Body of pancreas (tissue), 4 donors: ENCODE data around the gene CCDC81. TPM values are rescaled to one million over a fixed set of nuclear protein-coding genes. Genes with fewer than 3 reads are reported as not detected.
A peak's percentile ranks its signal among the peaks of the same experiment; 100 is the strongest.

Experiments
- ATAC-seq: fragments of 150-250 bp; one replicate; pipeline ENCODE4 v1.9.1; 2016
- DNase-seq, 4 donors: peaks; one replicate each; pipeline ENCODE4 v3.0.0-alpha.2; 2019
- H3K27ac ChIP-seq, 4 donors: fragments of 200-600 bp; sonication (generic); 1 replicate in 3 of 4; 2 replicates in 1 of 4; pipeline versions ENCODE4 v1.5.1 to v1.6.1; 2016 to 2019; ENCODE audit warnings: mild to moderate bottlenecking in 1 of 4, mixed read lengths in 1 of 4, moderate library complexity in 1 of 4
- H3K27me3 ChIP-seq, 2 donors: fragments of 200-600 bp; sonication (generic); one replicate each; pipeline ENCODE4 v1.6.0; 2016; ENCODE audit warnings: mild to moderate bottlenecking in 1 of 2
- H3K36me3 ChIP-seq, 2 donors: fragments of 200-600 bp; sonication (generic); replicated peaks in 1 of 2; 2 replicates each; pipeline ENCODE4 v1.5.1; 2016; ENCODE audit warnings: low read depth in 2 of 2; ENCODE audit not compliant: insufficient read depth in 1 of 2
- H3K4me1 ChIP-seq: fragments of 200-600 bp; sonication (generic); one replicate; pipeline ENCODE4 v1.6.0; 2016
- H3K4me3 ChIP-seq, 2 donors: fragments of 200-600 bp; sonication (generic); 1 replicate in 1 of 2; 2 replicates in 1 of 2; pipeline ENCODE4 v1.5.1; 2016 to 2019
- H3K9me3 ChIP-seq, 3 donors: fragments of 200-600 bp; sonication (generic); 1 replicate in 2 of 3; 2 replicates in 1 of 3; pipeline ENCODE4 v1.5.1; 2016
- CTCF ChIP-seq, 7 experiments: fragments of 450-650 bp in 4 of 7; fragments of 200-600 bp in 3 of 7; sonication (generic) in 3 of 7; IDR thresholded peaks; one replicate each; pipeline ENCODE4 v1.5.1; 2016 to 2019; ENCODE audit warnings: antibody characterized with exemption in 7 of 7
- POLR2A ChIP-seq, 3 donors: fragments of 450-650 bp; IDR thresholded peaks; one replicate each; pipeline ENCODE4 v1.6.1; 2016; ENCODE audit warnings: antibody characterized with exemption in 3 of 3, mild to moderate bottlenecking in 2 of 3
- WGBS, 2 donors: methylation state at CpG; one replicate each; pipeline ENCODE4 v1.1.5; 2017; 5-methylcytosine and 5-hydroxymethylcytosine counted together
- intact Hi-C: fragments of 100-400 bp; cut with DNase I; formaldehyde crosslinking; loops from one replicate; pipeline ENCODE4 v1.15.1; 2023
- total RNA-seq, 2 donors: library from RNA; depleted of rRNA; stranded (reverse); fragments of >200 nt; gene quantifications; one replicate each; pipeline ENCODE4 v1.1.0, GENCODE V29; 2016

The CCDC81 gene
- total RNA-seq, 2 donors from 2014 or later = 0.52 TPM; not detected in 1

DNA sequence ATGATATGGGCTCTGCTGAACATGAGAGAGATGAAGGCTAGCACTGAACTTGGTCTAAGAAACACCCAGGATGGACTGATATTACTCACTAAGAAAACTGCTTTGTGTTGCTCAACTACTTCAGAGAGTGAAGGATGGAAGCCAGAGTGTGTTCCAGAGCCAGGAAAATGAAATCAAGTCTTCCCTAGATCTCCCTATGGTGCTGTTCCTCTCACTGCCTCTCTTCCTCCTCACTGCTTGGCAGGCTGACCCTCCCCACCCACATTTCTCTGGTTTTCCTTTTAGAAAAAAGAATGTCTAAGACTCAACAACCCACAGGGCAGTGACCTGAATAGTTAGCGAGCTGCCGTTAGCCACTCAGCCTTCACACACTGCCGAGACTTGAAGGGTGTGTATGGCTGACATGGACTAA is 65.6 kb downstream of the CCDC81 start:
- intact Hi-C loops = no loop called here
- Histone ChIP-seq H3K4me1 (no peaks in the 10 kb centered on the region), H3K27me3 (no peaks in the 10 kb centered on the region), H3K36me3 (peaks cover 0 to 2% of the 10 kb centered on the region in 2 donors), H3K27ac (no peak overlapping the region), H3K9me3 (no peaks in the 10 kb centered on the region), H3K4me3 (no peak overlapping the region)
- ATAC-seq (peak; percentile 56), DNase-seq (peak in 1 of 4 donors; percentile 51)
- TF ChIP-seq CTCF (IDR thresholded peaks at IDR 0.05) (no peak), POLR2A (IDR thresholded peaks at IDR 0.05) (no peak)
- 84 to 93% methylated on average over 3 of the region's 3 CpGs for WGBS, 2 donors

DNA sequence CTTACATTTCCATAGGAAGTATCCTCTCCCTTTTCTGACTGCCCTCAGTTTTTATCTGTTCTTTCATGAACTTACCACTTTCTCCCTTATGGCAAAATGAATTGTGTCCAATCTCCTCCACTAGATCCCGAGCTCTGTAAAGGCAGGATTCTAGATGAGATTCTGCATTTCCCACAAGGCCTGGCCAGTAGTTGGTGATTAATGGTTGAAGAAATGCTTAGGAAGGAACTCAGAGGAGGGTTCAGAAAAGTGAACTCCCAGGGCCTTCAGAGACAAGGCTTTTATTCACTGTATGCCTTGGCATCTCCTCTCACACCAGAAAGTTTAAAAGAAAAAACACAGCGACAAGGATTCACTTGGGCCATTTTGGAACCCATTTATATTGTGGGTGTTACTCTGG is 66.2 kb downstream of the CCDC81 start:
- ATAC-seq = no peak
- Histone ChIP-seq H3K36me3 (peaks cover 0 to 2% of the 10 kb centered on the region in 2 donors), H3K4me1 (no peaks in the 10 kb centered on the region), H3K4me3 (no peak overlapping the region), H3K9me3 (no peaks in the 10 kb centered on the region), H3K27ac (no peak overlapping the region), H3K27me3 (no peaks in the 10 kb centered on the region)
- no peak for DNase-seq
- no peak for TF ChIP-seq POLR2A (IDR thresholded peaks at IDR 0.05)
- intact Hi-C loops = no loop called here
- WGBS, 2 donors = 88 to 92% methylated on average over 2 of the region's 2 CpGs

GRCh38 chr11:86442420-86442819 is 67.7 kb downstream of the CCDC81 start:
- Histone ChIP-seq H3K4me3 (no peak overlapping the region), H3K27ac (no peak overlapping the region), H3K36me3 (peaks cover 0 to 4% of the 10 kb centered on the region in 2 donors), H3K9me3 (no peaks in the 10 kb centered on the region), H3K4me1 (no peaks in the 10 kb centered on the region), H3K27me3 (no peaks in the 10 kb centered on the region)
- intact Hi-C loops = no loop called here
- ATAC-seq = no peak
- WGBS, 2 donors = 87 to 88% methylated on average over 2 of the region's 2 CpGs
- DNase-seq = no peak
- no peak for TF ChIP-seq CTCF (IDR thresholded peaks at IDR 0.05)

- TF ChIP-seq POLR2A (IDR thresholded peaks at IDR 0.05) = no peak
- no peak for TF ChIP-seq CTCF (IDR thresholded peaks at IDR 0.05)
- Histone ChIP-seq H3K4me1 (no peaks in the 10 kb centered on the region), H3K27me3 (no peaks in the 10 kb centered on the region), H3K36me3 (peaks cover 0 to 4% of the 10 kb centered on the region in 2 donors), H3K4me3 (no peak overlapping the region), H3K9me3 (no peaks in the 10 kb centered on the region), H3K27ac (no peak overlapping the region)
- no peak for ATAC-seq
- 83% methylated on average over 5 of the region's 5 CpGs for WGBS, 2 donors
- intact Hi-C loops = no loop called here
- DNase-seq = no peak
Observed at GRCh38 chr11:86442827-86443226, 68.1 kb downstream of the CCDC81 start.

DNA sequence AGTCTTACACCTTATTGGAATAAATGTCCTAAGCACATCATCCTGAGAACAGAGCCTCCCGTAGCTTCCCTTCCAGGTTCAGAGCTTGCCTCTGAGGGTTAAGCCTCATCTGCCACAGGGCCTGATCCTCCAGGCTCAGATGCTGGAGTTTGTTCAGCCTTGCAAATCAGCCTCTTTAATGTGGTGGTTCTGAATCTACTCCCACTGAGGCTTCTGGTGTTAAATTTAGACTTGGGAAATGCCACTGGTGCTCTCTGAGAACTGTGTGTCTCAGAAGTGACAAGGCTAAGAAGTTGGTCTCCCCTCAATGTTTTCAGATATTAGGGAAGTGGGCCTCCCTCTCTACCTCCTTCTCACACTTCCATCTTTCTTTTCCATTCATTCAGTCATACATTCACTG is 68.7 kb downstream of the CCDC81 start:
- 0% methylated on average over 1 of the region's 1 CpG for WGBS, 2 donors
- Histone ChIP-seq H3K4me1 (no peaks in the 10 kb centered on the region), H3K9me3 (no peaks in the 10 kb centered on the region), H3K4me3 (no peak overlapping the region), H3K36me3 (peaks cover 0 to 4% of the 10 kb centered on the region in 2 donors), H3K27ac (no peak overlapping the region), H3K27me3 (no peaks in the 10 kb centered on the region)
- no peak for TF ChIP-seq POLR2A (IDR thresholded peaks at IDR 0.05)
- no peak for TF ChIP-seq CTCF (IDR thresholded peaks at IDR 0.05)
- intact Hi-C loops = no loop called here
- ATAC-seq = no peak
- DNase-seq = no peak
